ENCODE measurements around the gene ERG.

DNA sequence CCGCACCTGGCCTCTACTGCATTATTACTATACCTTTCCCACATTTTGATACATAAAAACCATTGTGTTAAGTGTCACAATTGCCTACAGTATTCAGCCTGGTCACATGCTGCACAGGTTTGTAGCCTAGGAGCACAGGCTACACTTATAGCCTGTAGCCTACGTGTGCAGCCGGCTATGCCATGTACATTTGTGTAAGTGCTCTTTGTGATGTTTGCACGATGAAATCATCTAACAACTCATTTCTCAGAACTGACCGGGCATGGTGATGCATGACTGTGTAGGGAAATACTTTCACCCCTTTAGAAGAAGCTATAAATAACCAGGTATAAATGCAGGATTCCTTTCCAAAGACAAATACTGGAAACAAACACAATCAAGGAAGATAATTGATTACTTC, 12.1 kb downstream of the ERG start:
- no peak for TF ChIP-seq SIN3A (IDR thresholded peaks at IDR 0.05; ENCODE audit: borderline replicate concordance, insufficient read depth, low read length)
- no peak for TF ChIP-seq TAF1 (IDR thresholded peaks at IDR 0.05; ENCODE audit: borderline replicate concordance, insufficient read depth, low read length)
- no peak for TF ChIP-seq FOXP2 (optimal IDR thresholded peaks at IDR 0.05; ENCODE audit: borderline replicate concordance, extremely low read depth, extremely low read length, insufficient read depth)
- TF ChIP-seq POLR2AphosphoS5 (IDR thresholded peaks at IDR 0.05; ENCODE audit: low read depth, low read length), result no peak
- TF ChIP-seq, protein P1, sequence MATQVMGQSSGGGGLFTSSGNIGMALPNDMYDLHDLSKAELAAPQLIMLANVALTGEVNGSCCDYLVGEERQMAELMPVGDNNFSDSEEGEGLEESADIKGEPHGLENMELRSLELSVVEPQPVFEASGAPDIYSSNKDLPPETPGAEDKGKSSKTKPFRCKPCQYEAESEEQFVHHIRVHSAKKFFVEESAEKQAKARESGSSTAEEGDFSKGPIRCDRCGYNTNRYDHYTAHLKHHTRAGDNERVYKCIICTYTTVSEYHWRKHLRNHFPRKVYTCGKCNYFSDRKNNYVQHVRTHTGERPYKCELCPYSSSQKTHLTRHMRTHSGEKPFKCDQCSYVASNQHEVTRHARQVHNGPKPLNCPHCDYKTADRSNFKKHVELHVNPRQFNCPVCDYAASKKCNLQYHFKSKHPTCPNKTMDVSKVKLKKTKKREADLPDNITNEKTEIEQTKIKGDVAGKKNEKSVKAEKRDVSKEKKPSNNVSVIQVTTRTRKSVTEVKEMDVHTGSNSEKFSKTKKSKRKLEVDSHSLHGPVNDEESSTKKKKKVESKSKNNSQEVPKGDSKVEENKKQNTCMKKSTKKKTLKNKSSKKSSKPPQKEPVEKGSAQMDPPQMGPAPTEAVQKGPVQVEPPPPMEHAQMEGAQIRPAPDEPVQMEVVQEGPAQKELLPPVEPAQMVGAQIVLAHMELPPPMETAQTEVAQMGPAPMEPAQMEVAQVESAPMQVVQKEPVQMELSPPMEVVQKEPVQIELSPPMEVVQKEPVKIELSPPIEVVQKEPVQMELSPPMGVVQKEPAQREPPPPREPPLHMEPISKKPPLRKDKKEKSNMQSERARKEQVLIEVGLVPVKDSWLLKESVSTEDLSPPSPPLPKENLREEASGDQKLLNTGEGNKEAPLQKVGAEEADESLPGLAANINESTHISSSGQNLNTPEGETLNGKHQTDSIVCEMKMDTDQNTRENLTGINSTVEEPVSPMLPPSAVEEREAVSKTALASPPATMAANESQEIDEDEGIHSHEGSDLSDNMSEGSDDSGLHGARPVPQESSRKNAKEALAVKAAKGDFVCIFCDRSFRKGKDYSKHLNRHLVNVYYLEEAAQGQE (IDR thresholded peaks at IDR 0.05; ENCODE audit: insufficient read depth in 1 of 2, low read depth in 2 of 2, low read length in 2 of 2), result no peak
